Neural progenitor cell (in vitro differentiated cells): Measurements from ENCODE around the gene LAD1. TPM values are rescaled to one million over a fixed set of nuclear protein-coding genes. Genes with fewer than 3 reads are reported as not detected.
A peak's percentile ranks its signal among the peaks of the same experiment; 100 is the strongest.

Source experiments
- DNase-seq: peaks from one replicate; pipeline ENCODE4 v3.0.0-alpha.2; 2016; ENCODE audit warnings: low spot score
- H2AFZ ChIP-seq: fragments of 200-600 bp; sonication (generic); replicated peaks from 2 replicates; pipeline ENCODE4 v1.6.1; 2016; ENCODE audit warnings: antibody characterized with exemption
- H3F3A ChIP-seq: fragments of 200-600 bp; sonication (generic); 2 replicates; pipeline ENCODE4 v1.6.1; 2016; ENCODE audit warnings: antibody characterized with exemption, low read depth
- H3K27ac ChIP-seq: fragments of 200-600 bp; sonication (generic); 2 replicates; pipeline ENCODE4 v1.5.1; 2016; ENCODE audit warnings: mild to moderate bottlenecking
- H3K27me3 ChIP-seq: fragments of 200-600 bp; sonication (generic); 2 replicates; pipeline ENCODE4 v1.6.1; 2016; ENCODE audit warnings: mild to moderate bottlenecking, moderate library complexity
- H3K36me3 ChIP-seq: fragments of 200-600 bp; sonication (generic); 2 replicates; pipeline ENCODE4 v1.5.1; 2016
- H3K4me1 ChIP-seq: fragments of 200-600 bp; sonication (generic); 2 replicates; pipeline ENCODE4 v1.6.1; 2016; ENCODE audit warnings: mixed run types
- H3K4me2 ChIP-seq: fragments of 200-600 bp; sonication (generic); 2 replicates; pipeline ENCODE4 v1.6.1; 2016
- H3K4me3 ChIP-seq: fragments of 200-600 bp; sonication (generic); 2 replicates; pipeline ENCODE4 v1.5.1; 2016
- H3K79me2 ChIP-seq: fragments of 200-600 bp; sonication (generic); 2 replicates; pipeline ENCODE4 v1.6.1; 2016; ENCODE audit warnings: low read depth
- H3K9ac ChIP-seq: fragments of 200-600 bp; sonication (generic); 2 replicates; pipeline ENCODE4 v1.6.1; 2016
- H3K9me3 ChIP-seq: fragments of 200-600 bp; sonication (generic); 2 replicates; pipeline ENCODE4 v1.5.1; 2016; ENCODE audit warnings: low read depth
- H4K20me1 ChIP-seq: fragments of 200-600 bp; sonication (generic); 2 replicates; pipeline ENCODE4 v1.6.1; 2016; ENCODE audit warnings: low read depth
- H3K27ac Mint-ChIP-seq: 3 replicates; pipeline ENCODE4 v1.8.0; 2021; ENCODE audit warnings: mixed read lengths
- H3K27me3 Mint-ChIP-seq: 2 replicates; pipeline ENCODE4 v1.8.0; 2022; ENCODE audit warnings: low read depth, mild to moderate bottlenecking, inconsistent platforms, moderate library complexity, mixed read lengths; ENCODE audit not compliant: insufficient read depth
- H3K36me3 Mint-ChIP-seq: 3 replicates; pipeline ENCODE4 v1.8.0; 2021; ENCODE audit warnings: mixed read lengths
- H3K4me1 Mint-ChIP-seq: 3 replicates; pipeline ENCODE4 v1.8.0; 2021; ENCODE audit warnings: mixed read lengths
- H3K4me3 Mint-ChIP-seq: 3 replicates; pipeline ENCODE4 v1.8.0; 2021; ENCODE audit warnings: mild to moderate bottlenecking, moderate library complexity, mixed read lengths
- H3K9me3 Mint-ChIP-seq: 3 replicates; pipeline ENCODE4 v1.8.0; 2020; ENCODE audit warnings: mixed read lengths
- CTCF ChIP-seq: fragments of 200-600 bp; sonication (generic); IDR thresholded peaks from 2 replicates; pipeline ENCODE4 v1.5.1; 2017; ENCODE audit warnings: antibody characterized with exemption, mild to moderate bottlenecking
- EZH2 ChIP-seq: fragments of 200-600 bp; sonication (generic); IDR thresholded peaks from 2 replicates; pipeline ENCODE4 v1.6.1; 2017; ENCODE audit warnings: antibody characterized with exemption, mild to moderate bottlenecking, moderate library complexity
- EZH2phosphoT487 ChIP-seq: fragments of 200-600 bp; sonication (generic); IDR thresholded peaks from 2 replicates; pipeline ENCODE4 v1.6.1; 2017; ENCODE audit warnings: antibody characterized with exemption
- total RNA-seq: library from RNA; depleted of rRNA; stranded (reverse); fragments of >200 nt; gene quantifications from 2 replicates; pipeline ENCODE4 v1.2.3, GENCODE V29; 2015; ENCODE audit warnings: low replicate concordance

LAD1 gene
- total RNA-seq, 1 donor from 2014 or later: not detected

- Histone ChIP-seq H3K79me2 (no peaks in the 10 kb centered on the region), H3F3A (peaks cover 6% of the 10 kb centered on the region), H2AFZ (no peak overlapping the region), H3K9ac (no peak overlapping the region), H3K4me1 (peaks cover 12% of the 10 kb centered on the region), H3K4me2 (no peak overlapping the region), H3K4me3 (no peak overlapping the region), H3K9me3 (no peaks in the 10 kb centered on the region), H3K36me3 (no peaks in the 10 kb centered on the region), H3K27ac (no peak overlapping the region), H4K20me1 (no peaks in the 10 kb centered on the region), H3K27me3 (no peaks in the 10 kb centered on the region)
- DNase-seq: no peak
- Mint-ChIP-seq H3K27me3 (peaks cover 2% of the 10 kb centered on the region), H3K4me3 (peak overlapping the region; percentile 63), H3K36me3 (no peaks in the 10 kb centered on the region), H3K4me1 (peaks cover 25% of the 10 kb centered on the region), H3K27ac (no peak overlapping the region), H3K9me3 (peaks cover 10% of the 10 kb centered on the region)
- TF ChIP-seq EZH2: no peak
- TF ChIP-seq EZH2phosphoT487: no peak
- no peak for TF ChIP-seq CTCF
Measured at GRCh38 chr1:201444792-201445191, 45.7 kb upstream of the LAD1 start.

DNA sequence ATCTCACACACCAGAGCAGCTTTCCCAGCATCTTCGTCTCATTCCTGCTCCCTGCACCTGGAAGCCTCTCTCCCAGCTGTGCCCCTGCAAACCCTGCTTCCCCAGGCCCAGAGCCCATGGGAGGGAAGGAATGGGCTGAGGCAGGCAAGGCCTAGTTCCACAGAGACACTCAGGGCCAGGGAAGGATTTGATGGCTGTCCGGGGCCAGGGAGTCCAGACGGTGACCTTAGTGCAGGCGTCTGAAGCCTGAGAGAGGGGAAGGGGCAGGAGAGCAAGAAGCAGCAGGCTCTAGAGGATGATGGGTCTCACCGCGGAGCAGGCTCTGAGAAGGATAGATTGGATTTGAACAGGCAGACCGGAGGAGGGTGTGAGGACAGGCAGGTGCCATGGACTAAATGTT is 44.6 kb upstream of the LAD1 start:
- TF ChIP-seq CTCF (no peak), EZH2phosphoT487 (no peak), EZH2 (no peak)
- Histone ChIP-seq H2AFZ (no peak overlapping the region), H3K27me3 (no peaks in the 10 kb centered on the region), H3K4me3 (no peak overlapping the region), H3K27ac (no peak overlapping the region), H3K79me2 (no peaks in the 10 kb centered on the region), H3K4me1 (peaks cover 6% of the 10 kb centered on the region), H3F3A (peaks cover 1% of the 10 kb centered on the region), H4K20me1 (no peaks in the 10 kb centered on the region), H3K9me3 (no peaks in the 10 kb centered on the region), H3K4me2 (no peak overlapping the region), H3K36me3 (no peaks in the 10 kb centered on the region), H3K9ac (no peak overlapping the region)
- H3K9me3 Mint-ChIP-seq: peaks cover 12% of the 10 kb centered on the region
- peaks cover 18% of the 10 kb centered on the region for H3K4me1 Mint-ChIP-seq
- no peak for DNase-seq
- no peak overlapping the region for H3K27ac Mint-ChIP-seq
- peaks cover 4% of the 10 kb centered on the region for H3K27me3 Mint-ChIP-seq
- no peaks in the 10 kb centered on the region for H3K36me3 Mint-ChIP-seq
- no peak overlapping the region for H3K4me3 Mint-ChIP-seq

- Histone ChIP-seq H3K27me3 (no peaks in the 10 kb centered on the region), H3K36me3 (no peaks in the 10 kb centered on the region), H3K79me2 (no peaks in the 10 kb centered on the region), H3K27ac (no peak overlapping the region), H3K4me1 (no peaks in the 10 kb centered on the region), H2AFZ (no peak overlapping the region), H3K4me2 (no peak overlapping the region), H3K9ac (no peak overlapping the region), H3K9me3 (no peaks in the 10 kb centered on the region), H4K20me1 (no peaks in the 10 kb centered on the region), H3F3A (peaks cover 4% of the 10 kb centered on the region), H3K4me3 (no peak overlapping the region)
- Mint-ChIP-seq H3K4me1 (peaks cover 10% of the 10 kb centered on the region), H3K4me3 (no peak overlapping the region), H3K27ac (no peak overlapping the region), H3K36me3 (no peaks in the 10 kb centered on the region), H3K27me3 (peaks cover 7% of the 10 kb centered on the region), H3K9me3 (peaks cover 14% of the 10 kb centered on the region)
- DNase-seq: no peak
- TF ChIP-seq EZH2 (no peak), EZH2phosphoT487 (no peak)
Measured at GRCh38 chr1:201436969-201437368, 37.8 kb upstream of the LAD1 start.

DNA sequence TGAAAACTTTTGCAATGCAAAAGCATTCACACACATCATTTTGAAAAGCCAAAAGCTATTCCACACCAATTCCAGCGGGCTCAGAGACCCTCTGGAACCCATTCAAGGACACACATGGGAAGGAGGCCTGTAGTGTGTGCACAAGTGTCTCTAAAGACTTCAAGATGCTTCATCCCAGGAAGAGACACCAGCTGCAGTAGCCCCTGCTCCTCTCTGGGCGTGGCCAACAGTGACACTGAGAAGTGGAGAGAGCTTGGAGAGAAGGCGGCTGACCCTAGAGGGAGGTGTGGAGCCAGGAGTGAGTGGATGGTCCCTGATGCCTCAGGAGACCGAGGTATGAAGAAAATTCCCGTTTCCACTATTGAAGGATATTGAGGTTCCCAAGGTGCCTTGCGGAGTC is 37.3 kb upstream of the LAD1 start:
- Mint-ChIP-seq H3K9me3 (peaks cover 10% of the 10 kb centered on the region), H3K4me3 (no peak overlapping the region), H3K27me3 (peaks cover 7% of the 10 kb centered on the region), H3K4me1 (peaks cover 11% of the 10 kb centered on the region), H3K27ac (no peak overlapping the region), H3K36me3 (no peaks in the 10 kb centered on the region)
- Histone ChIP-seq H3K4me1 (peaks cover 3% of the 10 kb centered on the region), H2AFZ (peak overlapping the region; percentile 6), H3K27ac (no peak overlapping the region), H3F3A (peaks cover 4% of the 10 kb centered on the region), H3K27me3 (no peaks in the 10 kb centered on the region), H3K9me3 (no peaks in the 10 kb centered on the region), H3K4me2 (peak overlapping the region; percentile 16), H3K79me2 (no peaks in the 10 kb centered on the region), H3K9ac (no peak overlapping the region), H4K20me1 (no peaks in the 10 kb centered on the region), H3K36me3 (no peaks in the 10 kb centered on the region), H3K4me3 (no peak overlapping the region)
- TF ChIP-seq EZH2phosphoT487: no peak
- TF ChIP-seq EZH2: no peak
- peak; percentile 12 for TF ChIP-seq CTCF
- peak; percentile 55 for DNase-seq
